Mesothelial cell of epicardium (in vitro differentiated cells): ENCODE data around the gene GNAT1. TPM values are rescaled to one million over a fixed set of nuclear protein-coding genes. Genes with fewer than 3 reads are reported as not detected.

ENCODE experiments used
- DNase-seq, 2 experiments: peaks; one replicate each; pipeline ENCODE4 v3.0.0; 2021; ENCODE audit warnings: low spot score in 2 of 2; ENCODE audit not compliant: unreplicated experiment in 2 of 2
- H3K27ac Mint-ChIP-seq: 2 replicates; pipeline ENCODE4 v1.8.0; 2021; ENCODE audit warnings: mixed read lengths
- H3K27me3 Mint-ChIP-seq: 2 replicates; pipeline ENCODE4 v1.8.0; 2021; ENCODE audit warnings: low read depth, mixed read lengths
- H3K36me3 Mint-ChIP-seq: 2 replicates; pipeline ENCODE4 v1.8.0; 2021; ENCODE audit warnings: mixed read lengths
- H3K4me1 Mint-ChIP-seq: 2 replicates; pipeline ENCODE4 v1.8.0; 2021; ENCODE audit warnings: mixed read lengths
- H3K4me3 Mint-ChIP-seq: 2 replicates; pipeline ENCODE4 v1.8.0; 2021; ENCODE audit warnings: mild to moderate bottlenecking, moderate library complexity, mixed read lengths
- H3K9me3 Mint-ChIP-seq: 2 replicates; pipeline ENCODE4 v1.8.0; 2021; ENCODE audit warnings: mixed read lengths
- total RNA-seq: library from RNA; stranded (reverse); gene quantifications from 3 replicates; pipeline ENCODE4 v1.2.1, GENCODE V29; 2021
- TF ChIP-seq, protein P1 (sequence below): fragments of 200-600 bp; sonication (generic); IDR thresholded peaks from one replicate; pipeline ENCODE4 v1.5.0; 2021; ENCODE audit warnings: antibody characterized with exemption; ENCODE audit not compliant: unreplicated experiment

Gene GNAT1
- total RNA-seq, 1 donor from 2014 or later = 0.98 TPM

DNA sequence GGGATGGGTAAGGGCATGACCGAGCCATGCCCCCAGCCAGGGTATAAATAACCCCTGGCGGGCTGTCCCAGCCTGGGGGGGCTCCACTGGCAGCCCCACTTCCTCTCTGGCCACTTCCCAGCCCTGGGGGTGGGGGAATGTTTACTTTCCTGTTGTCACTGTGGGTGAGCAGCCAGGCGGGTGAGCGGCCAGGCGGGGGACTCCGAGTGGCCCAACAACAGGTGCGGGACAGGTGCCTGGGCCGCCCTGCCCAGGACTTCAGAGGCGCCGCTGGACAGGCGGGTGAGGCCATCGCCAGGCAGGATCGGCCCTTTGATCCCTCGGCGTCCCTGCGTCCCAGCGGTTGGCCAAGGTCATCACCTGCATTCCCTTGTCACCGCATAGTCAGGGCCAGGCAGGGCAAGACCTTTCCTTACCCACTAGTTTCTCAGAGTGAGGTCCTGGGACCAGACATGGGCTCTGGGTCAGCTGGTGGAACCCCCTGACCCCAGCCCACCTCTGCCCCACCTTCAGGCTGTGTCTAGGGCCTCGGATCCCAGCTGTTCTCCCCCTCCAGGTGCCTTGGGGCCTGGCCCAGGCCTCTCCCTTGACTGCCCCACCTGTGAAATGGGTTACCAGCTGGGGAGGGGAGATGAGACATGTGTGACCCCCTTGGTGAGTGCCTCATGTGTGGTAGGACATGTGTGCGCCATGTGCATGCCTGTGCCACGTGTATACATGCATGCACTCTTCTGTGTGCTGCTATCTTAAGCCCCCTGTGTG is 19.7 kb upstream of the GNAT1 start:
- Mint-ChIP-seq H3K27me3 (peaks cover 5% of the 10 kb centered on the region), H3K27ac (no peak overlapping the region)

DNA sequence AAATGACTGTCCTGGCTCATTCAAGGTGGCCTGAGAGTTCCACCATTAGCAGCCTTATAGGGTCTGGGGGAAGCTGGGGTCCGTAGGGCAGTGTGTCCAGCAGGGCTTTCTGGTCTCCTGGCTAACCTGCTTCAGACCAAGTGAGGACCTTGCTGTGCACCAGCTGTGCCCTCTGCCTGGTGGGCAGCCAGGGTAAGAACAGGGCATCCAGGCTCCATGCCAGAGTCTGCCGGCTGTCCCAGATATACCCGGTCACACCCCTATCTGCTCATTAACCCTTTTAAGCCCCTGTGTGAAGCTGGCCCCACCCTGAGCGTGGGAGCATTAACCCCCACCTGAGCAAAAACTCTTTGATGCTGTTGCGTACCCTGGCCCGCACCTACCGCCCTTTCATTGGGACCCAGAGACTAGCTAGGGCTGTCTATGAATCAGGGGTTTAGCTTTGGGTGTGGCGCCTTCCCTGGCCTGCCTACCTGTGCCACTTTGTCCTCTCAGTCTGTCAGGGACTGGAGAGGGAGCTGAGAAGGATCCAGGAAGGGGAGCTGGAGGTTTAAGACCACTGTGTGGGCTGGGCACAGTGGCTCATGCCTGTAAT is 18.7 kb upstream of the GNAT1 start:
- DNase-seq = no peak
- peaks cover 7% of the 10 kb centered on the region for H3K4me1 Mint-ChIP-seq
- H3K27ac Mint-ChIP-seq = no peak overlapping the region
- TF ChIP-seq, protein P1, sequence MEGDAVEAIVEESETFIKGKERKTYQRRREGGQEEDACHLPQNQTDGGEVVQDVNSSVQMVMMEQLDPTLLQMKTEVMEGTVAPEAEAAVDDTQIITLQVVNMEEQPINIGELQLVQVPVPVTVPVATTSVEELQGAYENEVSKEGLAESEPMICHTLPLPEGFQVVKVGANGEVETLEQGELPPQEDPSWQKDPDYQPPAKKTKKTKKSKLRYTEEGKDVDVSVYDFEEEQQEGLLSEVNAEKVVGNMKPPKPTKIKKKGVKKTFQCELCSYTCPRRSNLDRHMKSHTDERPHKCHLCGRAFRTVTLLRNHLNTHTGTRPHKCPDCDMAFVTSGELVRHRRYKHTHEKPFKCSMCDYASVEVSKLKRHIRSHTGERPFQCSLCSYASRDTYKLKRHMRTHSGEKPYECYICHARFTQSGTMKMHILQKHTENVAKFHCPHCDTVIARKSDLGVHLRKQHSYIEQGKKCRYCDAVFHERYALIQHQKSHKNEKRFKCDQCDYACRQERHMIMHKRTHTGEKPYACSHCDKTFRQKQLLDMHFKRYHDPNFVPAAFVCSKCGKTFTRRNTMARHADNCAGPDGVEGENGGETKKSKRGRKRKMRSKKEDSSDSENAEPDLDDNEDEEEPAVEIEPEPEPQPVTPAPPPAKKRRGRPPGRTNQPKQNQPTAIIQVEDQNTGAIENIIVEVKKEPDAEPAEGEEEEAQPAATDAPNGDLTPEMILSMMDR = no peak
- H3K9me3 Mint-ChIP-seq = no peaks in the 10 kb centered on the region
- H3K36me3 Mint-ChIP-seq = peaks cover 17% of the 10 kb centered on the region
- peaks cover 5% of the 10 kb centered on the region for H3K27me3 Mint-ChIP-seq
- H3K4me3 Mint-ChIP-seq = no peak overlapping the region

More for the DNA sequence above, 19.7 kb upstream of the GNAT1 start:
- Mint-ChIP-seq H3K36me3 (peaks cover 10% of the 10 kb centered on the region), H3K9me3 (no peaks in the 10 kb centered on the region), H3K4me1 (peaks cover 15% of the 10 kb centered on the region), H3K4me3 (no peak overlapping the region)
- no peak for DNase-seq
- TF ChIP-seq, protein P1 = no peak

DNA sequence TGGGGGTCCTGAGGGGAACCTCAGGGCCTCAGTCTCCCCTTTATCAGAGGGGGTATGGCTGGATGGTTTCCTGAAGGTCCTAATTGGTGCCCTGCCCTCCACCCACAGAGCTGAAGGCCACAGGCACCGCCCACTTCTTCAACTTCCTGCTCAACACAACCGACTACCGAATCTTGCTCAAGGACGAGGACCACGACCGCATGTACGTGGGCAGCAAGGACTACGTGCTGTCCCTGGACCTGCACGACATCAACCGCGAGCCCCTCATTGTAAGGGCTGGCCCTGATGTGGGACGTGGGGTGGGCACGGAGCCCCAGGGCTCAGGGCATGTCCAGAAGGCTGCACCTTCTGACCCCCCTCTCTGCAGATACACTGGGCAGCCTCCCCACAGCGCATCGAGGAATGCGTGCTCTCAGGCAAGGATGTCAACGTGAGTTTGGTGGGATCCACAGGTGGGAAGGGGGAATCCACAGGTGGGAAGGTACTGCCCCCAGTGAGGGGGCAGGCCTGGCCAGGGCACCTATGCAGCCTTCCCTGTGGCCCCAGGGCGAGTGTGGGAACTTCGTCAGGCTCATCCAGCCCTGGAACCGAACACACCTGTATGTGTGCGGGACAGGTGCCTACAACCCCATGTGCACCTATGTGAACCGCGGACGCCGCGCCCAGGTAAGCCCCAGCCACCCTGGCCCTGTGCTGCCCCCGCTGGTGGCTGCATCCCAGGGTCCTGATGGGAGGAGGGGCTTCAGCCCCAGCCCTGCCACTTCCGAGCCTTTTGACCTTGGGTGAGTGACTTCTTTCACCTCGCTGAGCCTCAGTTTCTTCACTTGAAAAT is 17.5 kb upstream of the GNAT1 start:
- no peak for DNase-seq
- no peaks in the 10 kb centered on the region for H3K9me3 Mint-ChIP-seq
- TF ChIP-seq, protein P1 = no peak
- no peak overlapping the region for H3K4me3 Mint-ChIP-seq
- peaks cover 5% of the 10 kb centered on the region for H3K27me3 Mint-ChIP-seq
- H3K36me3 Mint-ChIP-seq = peaks cover 16% of the 10 kb centered on the region
- no peaks in the 10 kb centered on the region for H3K4me1 Mint-ChIP-seq
- H3K27ac Mint-ChIP-seq = no peak overlapping the region

DNA sequence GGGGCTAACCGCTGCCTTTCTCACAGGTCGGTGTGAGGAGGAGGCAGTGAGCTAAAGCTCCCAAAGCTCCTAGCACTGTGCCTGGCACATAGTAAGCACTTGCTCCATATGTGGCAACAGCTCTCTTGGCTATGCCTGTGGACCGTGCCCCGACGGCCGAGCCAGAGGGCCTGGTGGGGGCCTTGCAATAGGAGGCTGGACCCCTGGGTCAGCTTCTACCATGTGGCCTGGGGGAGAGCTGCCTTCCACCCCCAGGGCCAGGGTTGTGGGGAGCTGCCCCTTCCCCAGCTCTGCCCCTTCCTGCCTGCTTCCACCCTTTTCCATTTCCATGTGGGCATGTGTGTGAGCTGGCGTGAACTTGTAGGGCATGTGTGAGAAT is 16.9 kb upstream of the GNAT1 start:
- TF ChIP-seq, protein P1 = no peak
- no peak for DNase-seq
- H3K27me3 Mint-ChIP-seq = peaks cover 5% of the 10 kb centered on the region
- H3K4me1 Mint-ChIP-seq = peaks cover under 1% of the 10 kb centered on the region
- H3K36me3 Mint-ChIP-seq = peaks cover 17% of the 10 kb centered on the region
- H3K9me3 Mint-ChIP-seq = no peaks in the 10 kb centered on the region
- H3K4me3 Mint-ChIP-seq = no peak overlapping the region
- H3K27ac Mint-ChIP-seq = no peak overlapping the region

DNA sequence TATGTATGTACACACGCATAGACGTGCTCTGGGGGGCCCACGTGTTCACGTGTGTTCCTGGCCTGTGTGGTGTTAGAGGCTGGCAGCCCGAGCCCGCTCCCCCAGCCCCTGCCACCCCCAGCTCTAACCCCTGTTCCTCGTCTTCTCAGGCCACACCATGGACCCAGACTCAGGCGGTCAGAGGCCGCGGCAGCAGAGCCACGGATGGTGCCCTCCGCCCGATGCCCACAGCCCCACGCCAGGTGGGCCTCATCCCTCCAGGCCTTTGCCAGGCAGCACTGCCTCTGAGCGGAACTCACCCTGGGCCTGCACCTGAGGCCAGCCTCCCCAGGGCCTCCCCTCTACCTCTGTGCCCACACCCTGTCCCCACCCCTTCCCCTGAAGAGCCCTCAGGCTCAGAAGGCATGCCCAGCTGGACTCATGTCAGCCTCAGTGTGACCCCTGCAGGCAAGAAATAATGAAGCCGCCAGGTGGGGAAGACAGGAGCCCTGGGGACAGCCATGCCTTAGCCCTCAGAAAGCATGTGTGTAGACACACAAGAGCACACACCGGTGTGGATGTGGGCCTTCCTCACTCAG is 16.4 kb upstream of the GNAT1 start:
- DNase-seq = no peak
- H3K36me3 Mint-ChIP-seq = peaks cover 22% of the 10 kb centered on the region
- H3K9me3 Mint-ChIP-seq = no peaks in the 10 kb centered on the region
- H3K27ac Mint-ChIP-seq = no peak overlapping the region
- H3K4me1 Mint-ChIP-seq = peaks cover 4% of the 10 kb centered on the region
- H3K27me3 Mint-ChIP-seq = peaks cover 5% of the 10 kb centered on the region
- TF ChIP-seq, protein P1 = no peak
- H3K4me3 Mint-ChIP-seq = no peak overlapping the region
